Duodenal mucosa (tissue), 2 donors: ENCODE measurements around the gene PIP5K1A.

Experiments
- H3K27ac ChIP-seq: one replicate; pipeline ENCODE4 v1.7.0; 2013; ENCODE audit warnings: low read depth, low read length
- H3K27me3 ChIP-seq, 2 donors: one replicate each; pipeline ENCODE4 v1.7.0; 2013; ENCODE audit warnings: low read length in 2 of 2, control low read depth in 1 of 2; ENCODE audit not compliant: insufficient read depth in 2 of 2, control insufficient read depth in 1 of 2
- H3K36me3 ChIP-seq, 2 donors: one replicate each; pipeline ENCODE4 v1.7.0; 2013; ENCODE audit warnings: low read length in 2 of 2, control low read depth in 1 of 2; ENCODE audit not compliant: insufficient read depth in 2 of 2, control insufficient read depth in 1 of 2
- H3K4me1 ChIP-seq, 2 donors: one replicate each; pipeline ENCODE4 v1.7.0; 2013; ENCODE audit warnings: low read length in 2 of 2, control low read depth in 1 of 2; ENCODE audit not compliant: insufficient read depth in 2 of 2, control insufficient read depth in 1 of 2
- H3K4me3 ChIP-seq, 2 donors: one replicate each; pipeline ENCODE4 v1.7.0; 2013; ENCODE audit warnings: low read length in 2 of 2, low read depth in 1 of 2
- H3K9ac ChIP-seq, 2 donors: one replicate each; pipeline ENCODE4 v1.7.0; 2013; ENCODE audit warnings: low read length in 2 of 2, low read depth in 1 of 2
- H3K9me3 ChIP-seq, 2 donors: one replicate each; pipeline ENCODE4 v1.7.0; 2013; ENCODE audit warnings: low read length in 2 of 2, control low read depth in 1 of 2; ENCODE audit not compliant: control insufficient read depth in 1 of 2

The PIP5K1A gene

DNA sequence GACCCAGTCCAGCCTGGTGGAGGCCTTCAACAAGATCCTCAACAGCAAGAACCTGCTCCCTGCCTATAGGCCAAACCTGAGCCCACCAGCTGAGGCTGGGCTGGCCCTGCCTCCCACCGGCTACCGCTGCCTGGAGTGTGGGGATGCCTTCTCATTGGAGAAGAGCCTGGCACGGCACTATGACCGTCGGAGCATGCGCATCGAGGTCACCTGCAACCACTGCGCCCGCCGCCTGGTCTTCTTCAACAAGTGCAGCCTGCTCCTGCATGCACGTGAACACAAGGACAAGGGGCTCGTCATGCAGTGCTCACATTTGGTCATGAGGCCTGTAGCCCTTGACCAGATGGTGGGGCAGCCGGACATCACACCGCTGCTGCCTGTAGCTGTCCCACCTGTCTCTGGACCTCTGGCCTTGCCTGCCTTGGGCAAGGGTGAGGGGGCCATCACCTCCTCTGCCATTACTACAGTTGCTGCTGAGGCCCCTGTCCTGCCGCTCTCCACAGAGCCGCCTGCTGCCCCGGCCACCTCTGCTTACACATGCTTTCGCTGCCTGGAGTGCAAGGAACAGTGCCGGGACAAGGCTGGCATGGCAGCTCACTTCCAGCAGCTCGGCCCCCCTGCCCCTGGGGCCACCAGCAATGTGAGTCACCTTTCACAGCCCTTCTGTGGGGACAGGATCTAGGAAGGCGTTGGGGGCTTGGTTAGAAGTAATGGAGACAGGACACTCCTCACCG lies 89.6 kb downstream of the PIP5K1A start:
- no peaks in the 10 kb centered on the region for H3K9me3 ChIP-seq
- H3K9ac ChIP-seq: no peak overlapping the region
- peaks cover 55 to 78% of the 10 kb centered on the region in 2 donors for H3K36me3 ChIP-seq
- H3K27ac ChIP-seq: no peak overlapping the region
- peaks cover 12 to 13% of the 10 kb centered on the region in 2 donors for H3K4me1 ChIP-seq
- no peak overlapping the region for H3K4me3 ChIP-seq
- no peaks in the 10 kb centered on the region for H3K27me3 ChIP-seq

GRCh38 chr1:151288502-151288901 lies 90.2 kb downstream of the PIP5K1A start:
- H3K36me3 ChIP-seq: peaks cover 56 to 83% of the 10 kb centered on the region in 2 donors
- H3K9me3 ChIP-seq: no peaks in the 10 kb centered on the region

GRCh38 chr1:151289080-151289935 lies 91.0 kb downstream of the PIP5K1A start:
- H3K27ac ChIP-seq: no peak overlapping the region
- H3K36me3 ChIP-seq: peaks cover 63 to 92% of the 10 kb centered on the region in 2 donors
- peaks cover under 1 to 2% of the 10 kb centered on the region in 2 donors for H3K4me1 ChIP-seq
- no peak overlapping the region for H3K4me3 ChIP-seq
- H3K27me3 ChIP-seq: no peaks in the 10 kb centered on the region
- H3K9me3 ChIP-seq: no peaks in the 10 kb centered on the region
- H3K9ac ChIP-seq: no peak overlapping the region

More at GRCh38 chr1:151288502-151288901, 90.2 kb downstream of the PIP5K1A start:
- peaks cover 8 to 10% of the 10 kb centered on the region in 2 donors for H3K4me1 ChIP-seq
- H3K27ac ChIP-seq: no peak overlapping the region
- H3K27me3 ChIP-seq: no peaks in the 10 kb centered on the region
- H3K9ac ChIP-seq: no peak overlapping the region
- no peak overlapping the region for H3K4me3 ChIP-seq

GRCh38 chr1:151289991-151290708 lies 91.8 kb downstream of the PIP5K1A start:
- Histone ChIP-seq H3K9ac (no peak overlapping the region), H3K36me3 (peaks cover 68 to 94% of the 10 kb centered on the region in 2 donors), H3K4me3 (no peak overlapping the region), H3K4me1 (no peaks in the 10 kb centered on the region), H3K27ac (no peak overlapping the region), H3K9me3 (no peaks in the 10 kb centered on the region), H3K27me3 (no peaks in the 10 kb centered on the region)

- no peak overlapping the region for H3K9ac ChIP-seq
- H3K4me3 ChIP-seq: no peak overlapping the region
- peaks cover 72 to 97% of the 10 kb centered on the region in 2 donors for H3K36me3 ChIP-seq
- H3K9me3 ChIP-seq: no peaks in the 10 kb centered on the region
- no peak overlapping the region for H3K27ac ChIP-seq
- H3K27me3 ChIP-seq: no peaks in the 10 kb centered on the region
- no peaks in the 10 kb centered on the region for H3K4me1 ChIP-seq
Measured at GRCh38 chr1:151290709-151291303, 92.5 kb downstream of the PIP5K1A start.

- Histone ChIP-seq H3K27ac (no peak overlapping the region), H3K9ac (no peak overlapping the region), H3K4me1 (no peaks in the 10 kb centered on the region), H3K9me3 (no peaks in the 10 kb centered on the region), H3K27me3 (no peaks in the 10 kb centered on the region), H3K4me3 (no peak overlapping the region), H3K36me3 (peaks cover 61 to 95% of the 10 kb centered on the region in 2 donors)
Measured at GRCh38 chr1:151292207-151293030, 94.1 kb downstream of the PIP5K1A start.

- H3K4me1 ChIP-seq: no peaks in the 10 kb centered on the region
- no peak overlapping the region for H3K4me3 ChIP-seq
- H3K36me3 ChIP-seq: peaks cover 62 to 95% of the 10 kb centered on the region in 2 donors
- no peak overlapping the region for H3K9ac ChIP-seq
- H3K9me3 ChIP-seq: no peaks in the 10 kb centered on the region
- H3K27ac ChIP-seq: no peak overlapping the region
- no peaks in the 10 kb centered on the region for H3K27me3 ChIP-seq
Measured at GRCh38 chr1:151293093-151293492, 94.7 kb downstream of the PIP5K1A start.

GRCh38 chr1:151294742-151295462 lies 96.5 kb downstream of the PIP5K1A start:
- peaks cover 58 to 90% of the 10 kb centered on the region in 2 donors for H3K36me3 ChIP-seq
- H3K9ac ChIP-seq: no peak overlapping the region
- no peaks in the 10 kb centered on the region for H3K27me3 ChIP-seq
- H3K4me1 ChIP-seq: no peaks in the 10 kb centered on the region
- no peak overlapping the region for H3K4me3 ChIP-seq
- no peaks in the 10 kb centered on the region for H3K9me3 ChIP-seq
- H3K27ac ChIP-seq: no peak overlapping the region
